ENCODE results near the gene EIF2S3. TPM values are rescaled to one million over a fixed set of nuclear protein-coding genes. Genes with fewer than 3 reads are reported as not detected.
A peak's percentile ranks its signal among the peaks of the same experiment; 100 is the strongest.

Gene EIF2S3
- total RNA-seq, 4 donors from 2014 or later, result 44.7 to 107 (median 69.4) TPM

DNA sequence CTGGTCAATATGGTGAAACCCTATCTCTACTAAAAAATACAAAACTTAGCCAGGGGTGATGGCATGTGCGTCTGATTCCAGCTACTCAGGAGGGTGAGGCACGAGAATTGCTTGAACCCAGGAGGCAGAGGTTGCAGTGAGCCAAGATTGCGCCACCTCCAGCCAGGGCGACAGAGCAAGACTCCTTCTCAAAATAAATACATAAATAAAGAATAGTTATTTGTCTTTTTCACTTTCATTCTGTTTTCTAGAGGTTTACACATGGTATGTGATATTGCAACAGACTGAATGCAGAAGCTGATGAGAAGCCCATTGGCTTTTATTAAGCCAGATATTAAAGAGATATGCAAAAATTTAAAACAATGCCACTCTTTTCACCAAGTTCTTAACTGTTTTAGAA, 35.9 kb upstream of the EIF2S3 start:
- Histone ChIP-seq H3K27ac (no peak overlapping the region), H3K9me3 (no peaks in the 10 kb centered on the region), H3K36me3 (no peaks in the 10 kb centered on the region), H3K4me1 (no peaks in the 10 kb centered on the region), H3K27me3 (no peaks in the 10 kb centered on the region), H3K4me3 (no peak overlapping the region)
- no peak for TF ChIP-seq POLR2A (IDR thresholded peaks at IDR 0.05)
- TF ChIP-seq, protein P1, sequence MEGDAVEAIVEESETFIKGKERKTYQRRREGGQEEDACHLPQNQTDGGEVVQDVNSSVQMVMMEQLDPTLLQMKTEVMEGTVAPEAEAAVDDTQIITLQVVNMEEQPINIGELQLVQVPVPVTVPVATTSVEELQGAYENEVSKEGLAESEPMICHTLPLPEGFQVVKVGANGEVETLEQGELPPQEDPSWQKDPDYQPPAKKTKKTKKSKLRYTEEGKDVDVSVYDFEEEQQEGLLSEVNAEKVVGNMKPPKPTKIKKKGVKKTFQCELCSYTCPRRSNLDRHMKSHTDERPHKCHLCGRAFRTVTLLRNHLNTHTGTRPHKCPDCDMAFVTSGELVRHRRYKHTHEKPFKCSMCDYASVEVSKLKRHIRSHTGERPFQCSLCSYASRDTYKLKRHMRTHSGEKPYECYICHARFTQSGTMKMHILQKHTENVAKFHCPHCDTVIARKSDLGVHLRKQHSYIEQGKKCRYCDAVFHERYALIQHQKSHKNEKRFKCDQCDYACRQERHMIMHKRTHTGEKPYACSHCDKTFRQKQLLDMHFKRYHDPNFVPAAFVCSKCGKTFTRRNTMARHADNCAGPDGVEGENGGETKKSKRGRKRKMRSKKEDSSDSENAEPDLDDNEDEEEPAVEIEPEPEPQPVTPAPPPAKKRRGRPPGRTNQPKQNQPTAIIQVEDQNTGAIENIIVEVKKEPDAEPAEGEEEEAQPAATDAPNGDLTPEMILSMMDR (IDR thresholded peaks at IDR 0.05), result no peak
- no peak for DNase-seq

DNA sequence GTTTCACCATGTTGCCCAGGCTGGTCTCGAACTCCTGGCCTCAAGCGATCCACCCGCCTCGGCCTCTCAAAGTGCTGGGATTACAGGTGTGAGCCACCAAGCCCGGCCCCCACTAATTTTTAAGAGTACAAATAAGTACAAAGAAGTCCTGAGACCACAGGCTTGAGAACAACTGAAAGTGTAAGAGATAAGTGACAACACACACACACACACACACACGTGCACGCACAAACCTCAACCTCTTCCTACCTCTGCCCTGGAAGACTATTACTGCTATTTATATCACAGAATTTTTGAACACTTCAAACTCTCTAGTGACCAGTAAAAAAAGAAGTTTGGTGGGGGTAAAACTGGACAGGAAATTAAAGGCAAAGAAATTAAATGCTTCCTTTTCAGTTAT, 35.3 kb upstream of the EIF2S3 start:
- Histone ChIP-seq H3K27ac (no peak overlapping the region), H3K9me3 (no peaks in the 10 kb centered on the region), H3K4me3 (no peak overlapping the region), H3K36me3 (no peaks in the 10 kb centered on the region), H3K4me1 (no peaks in the 10 kb centered on the region), H3K27me3 (no peaks in the 10 kb centered on the region)
- no peak for DNase-seq
- TF ChIP-seq POLR2A (IDR thresholded peaks at IDR 0.05), result no peak
- TF ChIP-seq, protein P1 (IDR thresholded peaks at IDR 0.05), result no peak

DNA sequence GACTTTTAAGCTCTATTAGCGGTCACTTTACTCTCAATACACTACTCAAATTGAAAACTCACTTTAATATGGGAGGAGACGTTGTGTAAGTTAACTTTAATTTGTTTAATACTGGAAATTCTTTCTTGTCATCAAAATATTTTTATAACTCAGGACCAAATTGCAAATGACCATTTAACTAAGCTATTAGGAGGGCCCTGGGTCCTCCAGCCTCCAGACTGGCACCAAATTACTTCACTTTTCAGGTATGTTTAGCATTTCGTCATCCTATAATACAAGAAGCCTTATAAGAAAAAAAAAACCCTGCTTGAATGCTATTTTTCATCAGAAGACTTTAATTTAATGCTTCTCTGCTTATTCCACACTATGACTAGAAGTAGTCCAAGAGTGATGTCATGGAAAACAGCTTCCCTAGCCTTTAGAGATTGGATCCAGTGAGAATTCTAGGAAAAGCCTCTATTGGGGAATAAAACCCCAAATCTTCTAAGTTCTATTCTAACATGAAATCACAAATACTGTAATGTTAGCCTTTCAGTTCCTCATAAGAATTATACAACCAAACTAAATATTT, 34.4 kb upstream of the EIF2S3 start:
- Histone ChIP-seq H3K27me3 (no peaks in the 10 kb centered on the region), H3K4me1 (no peaks in the 10 kb centered on the region), H3K4me3 (no peak overlapping the region), H3K27ac (no peak overlapping the region), H3K9me3 (peaks cover 0 to 4% (median 0%) of the 10 kb centered on the region in 4 donors), H3K36me3 (no peaks in the 10 kb centered on the region)
- TF ChIP-seq, protein P1 (IDR thresholded peaks at IDR 0.05), result no peak
- TF ChIP-seq POLR2A (IDR thresholded peaks at IDR 0.05), result no peak
- DNase-seq, result no peak

DNA sequence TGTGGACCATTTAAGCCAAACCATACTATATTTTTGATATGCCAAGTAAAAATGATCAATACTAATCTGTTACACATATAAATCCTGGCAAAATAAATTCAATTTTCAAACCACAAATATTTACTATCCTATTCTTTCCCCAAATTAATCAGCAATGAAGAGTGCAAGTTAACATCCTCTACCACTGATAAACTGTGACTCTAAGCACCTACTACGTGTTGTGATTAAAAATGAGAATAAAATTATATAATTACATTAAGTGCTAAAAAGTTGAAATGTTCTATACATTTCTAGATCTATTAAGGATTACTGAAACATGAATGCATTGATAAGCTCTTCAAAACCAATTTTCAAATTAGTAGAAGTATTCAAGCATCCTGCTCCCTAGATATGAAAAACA, 31.2 kb upstream of the EIF2S3 start:
- Histone ChIP-seq H3K27ac (no peak overlapping the region), H3K27me3 (no peaks in the 10 kb centered on the region), H3K9me3 (peaks cover 0 to 4% (median 0%) of the 10 kb centered on the region in 4 donors), H3K4me1 (no peaks in the 10 kb centered on the region), H3K36me3 (no peaks in the 10 kb centered on the region), H3K4me3 (peak overlapping the region in 2 of 4 donors; percentile 78)
- TF ChIP-seq, protein P1 (IDR thresholded peaks at IDR 0.05), result no peak
- no peak for TF ChIP-seq POLR2A (IDR thresholded peaks at IDR 0.05)
- no peak for DNase-seq

DNA sequence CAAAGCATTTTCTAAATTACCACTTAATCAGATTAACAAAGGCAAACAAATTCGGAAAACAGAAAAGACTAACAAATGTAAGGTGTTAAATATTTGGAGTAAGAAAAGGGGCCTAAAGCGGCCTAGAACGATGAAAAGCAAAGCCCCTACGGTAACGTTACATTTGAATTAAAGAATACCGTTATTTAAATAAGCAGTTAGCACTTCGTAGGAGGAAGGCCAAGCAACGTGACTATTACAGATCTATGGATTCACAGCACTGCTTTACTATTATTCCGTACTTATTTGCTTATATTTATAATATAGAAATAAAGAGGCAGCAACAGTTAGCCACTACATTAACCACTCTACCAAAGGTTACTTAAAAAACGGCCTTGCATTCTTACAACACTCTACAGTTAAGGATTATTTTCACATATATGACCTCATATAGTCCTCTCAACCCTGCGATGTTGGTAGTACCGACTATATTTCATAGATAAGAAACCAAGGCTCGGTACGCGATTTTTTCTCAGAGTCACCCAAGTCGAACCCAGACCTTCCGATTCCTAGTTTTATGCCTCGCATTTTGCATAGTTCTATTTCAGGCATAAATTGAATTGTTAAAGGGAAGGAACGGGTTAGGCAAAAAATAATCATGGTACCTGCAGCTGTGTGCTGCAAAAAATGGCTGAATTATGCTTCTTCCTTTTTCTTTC, 30.6 kb upstream of the EIF2S3 start:
- TF ChIP-seq POLR2A (IDR thresholded peaks at IDR 0.05), result no peak
- TF ChIP-seq, protein P1 (IDR thresholded peaks at IDR 0.05), result no peak
- DNase-seq, result no peak
- peak overlapping the region in 3 of 4 donors; percentile 91 to 98 (median 97) for H3K27ac ChIP-seq
- peak overlapping the region; percentile 69 to 83 (median 78) for H3K4me3 ChIP-seq
- peaks cover 0 to 4% (median 0%) of the 10 kb centered on the region in 4 donors for H3K9me3 ChIP-seq
- no peaks in the 10 kb centered on the region for H3K4me1 ChIP-seq
- H3K36me3 ChIP-seq, result no peaks in the 10 kb centered on the region
- H3K27me3 ChIP-seq, result no peaks in the 10 kb centered on the region

Data from Peyer's patch (tissue), 4 donors.